GM23338 (cell line): ENCODE measurements around the gene KCNJ2. TPM values are rescaled to one million over a fixed set of nuclear protein-coding genes. Genes with fewer than 3 reads are reported as not detected.

Experiments
- CTCF ChIP-seq, 2 experiments: fragments of 200-600 bp in 1 of 2; sonication (generic) in 1 of 2; conservative IDR thresholded peaks; 2 replicates each; pipeline versions ENCODE4 v1.5.1 to v1.6.1; 2016 to 2017; ENCODE audit warnings: antibody characterized with exemption in 2 of 2, low read depth in 2 of 2, mild to moderate bottlenecking in 2 of 2, moderate library complexity in 1 of 2
- ETS1 ChIP-seq: IDR thresholded peaks from 2 replicates; pipeline ENCODE4 v1.6.1; 2016; ENCODE audit warnings: antibody characterized with exemption
- EZH2 ChIP-seq: fragments of 200-600 bp; sonication (generic); IDR thresholded peaks from one replicate; pipeline ENCODE4 v1.8.0; 2017; ENCODE audit warnings: antibody characterized with exemption, mild to moderate bottlenecking, low read depth; ENCODE audit not compliant: unreplicated experiment
- EZH2phosphoT487 ChIP-seq: fragments of 200-600 bp; sonication (generic); IDR thresholded peaks from one replicate; pipeline ENCODE4 v1.8.1; 2018; ENCODE audit warnings: antibody characterized with exemption; ENCODE audit not compliant: unreplicated experiment
- JUNB ChIP-seq: IDR thresholded peaks from one replicate; pipeline ENCODE4 v1.6.1; 2016; ENCODE audit warnings: antibody characterized with exemption; ENCODE audit not compliant: unreplicated experiment
- NANOG ChIP-seq: IDR thresholded peaks from 2 replicates; pipeline ENCODE4 v1.6.1; 2016; ENCODE audit warnings: antibody characterized with exemption, borderline replicate concordance
- POLR2AphosphoS5 ChIP-seq: IDR thresholded peaks from 2 replicates; pipeline ENCODE4 v1.6.1; 2016; ENCODE audit warnings: antibody characterized with exemption, low read depth
- REST ChIP-seq: IDR thresholded peaks from one replicate; pipeline ENCODE4 v1.6.1; 2018; ENCODE audit warnings: antibody characterized with exemption; ENCODE audit not compliant: unreplicated experiment
- STAT1 ChIP-seq: IDR thresholded peaks from one replicate; pipeline ENCODE4 v1.6.1; 2016; ENCODE audit warnings: antibody characterized with exemption; ENCODE audit not compliant: unreplicated experiment
- ZNF462 ChIP-seq: fragments of 250-450 bp; sonication (Bioruptor Pico); IDR thresholded peaks from 2 replicates; pipeline ENCODE4 v1.5.0; 2020; ENCODE audit warnings: mild to moderate bottlenecking, moderate library complexity
- polyA plus RNA-seq: library from polyadenylated mRNA; unstranded; fragments of >200 nt; fragmentation: Nextera tagmentation; extraction: Ambion mirVana; gene quantifications from 2 replicates; pipeline ENCODE4 v1.2.1, GENCODE V29; 2016
- total RNA-seq: library from RNA; depleted of rRNA; stranded (reverse); fragments of >200 nt; shearing (Covaris generic); gene quantifications from 2 replicates; pipeline ENCODE4 v1.2.3, GENCODE V29; 2014

Gene KCNJ2
- total and polyA plus RNA-seq, 2 experiments from 2014 or later: 2.1 to 4.4 TPM

- no peak for TF ChIP-seq ZNF462 (CRISPR knock-in tag)
- TF ChIP-seq REST: no peak
- TF ChIP-seq CTCF (conservative IDR thresholded peaks at IDR 0.05; ENCODE audit: low read depth in 2 of 2): no peak
- TF ChIP-seq EZH2phosphoT487: no peak
- no peak for TF ChIP-seq NANOG
- TF ChIP-seq EZH2: no peak
- TF ChIP-seq STAT1: no peak
- no peak for TF ChIP-seq JUNB
- no peak for TF ChIP-seq ETS1
- no peak for TF ChIP-seq POLR2AphosphoS5
Observed at GRCh38 chr17:70225276-70225675, 55.9 kb downstream of the KCNJ2 start (continued).
